Brain microvascular endothelial cell (primary cell): ENCODE results near the gene SDHAF1.
A peak's percentile ranks its signal among the peaks of the same experiment; 100 is the strongest.
"Not testable (repeated sequence)": the region's sequence is repeated elsewhere in the genome, so short reads cannot be mapped to it uniquely, and the experiment has no call there.

Experiments used
- DNase-seq: peaks from one replicate; pipeline ENCODE4 v3.0.0-alpha.2; 2020
- H3K27ac ChIP-seq: fragments of 250-450 bp; sonication (Bioruptor Pico); 2 replicates; pipeline ENCODE4 v1.5.1; 2020; ENCODE audit warnings: mild to moderate bottlenecking, moderate library complexity
- H3K27me3 ChIP-seq: fragments of 250-450 bp; sonication (Bioruptor Pico); replicated peaks from 2 replicates; pipeline ENCODE4 v1.5.1; 2020; ENCODE audit warnings: mild to moderate bottlenecking
- H3K36me3 ChIP-seq: fragments of 250-450 bp; sonication (Bioruptor Pico); replicated peaks from 2 replicates; pipeline ENCODE4 v1.5.1; 2020; ENCODE audit warnings: mild to moderate bottlenecking
- H3K4me3 ChIP-seq: 2 replicates; pipeline ENCODE4 v1.5.1; 2011; ENCODE audit warnings: low read depth, mild to moderate bottlenecking, control low read depth, low read length, moderate library complexity
- in situ Hi-C: cut with HindIII; loops from 2 replicates; pipeline ENCODE4 v1.10.0; 2017; ENCODE audit warnings: low sequenced_read_pairs, low pct_ligation_motif_present
- TF ChIP-seq, protein P1 (sequence below): IDR thresholded peaks from 2 replicates; pipeline ENCODE4 v1.5.1; 2011; ENCODE audit warnings: low read depth, mild to moderate bottlenecking, moderate library complexity, low read length, control low read depth, inconsistent platforms; ENCODE audit errors: missing control alignments

Gene SDHAF1, protein sequence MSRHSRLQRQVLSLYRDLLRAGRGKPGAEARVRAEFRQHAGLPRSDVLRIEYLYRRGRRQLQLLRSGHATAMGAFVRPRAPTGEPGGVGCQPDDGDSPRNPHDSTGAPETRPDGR

DNA sequence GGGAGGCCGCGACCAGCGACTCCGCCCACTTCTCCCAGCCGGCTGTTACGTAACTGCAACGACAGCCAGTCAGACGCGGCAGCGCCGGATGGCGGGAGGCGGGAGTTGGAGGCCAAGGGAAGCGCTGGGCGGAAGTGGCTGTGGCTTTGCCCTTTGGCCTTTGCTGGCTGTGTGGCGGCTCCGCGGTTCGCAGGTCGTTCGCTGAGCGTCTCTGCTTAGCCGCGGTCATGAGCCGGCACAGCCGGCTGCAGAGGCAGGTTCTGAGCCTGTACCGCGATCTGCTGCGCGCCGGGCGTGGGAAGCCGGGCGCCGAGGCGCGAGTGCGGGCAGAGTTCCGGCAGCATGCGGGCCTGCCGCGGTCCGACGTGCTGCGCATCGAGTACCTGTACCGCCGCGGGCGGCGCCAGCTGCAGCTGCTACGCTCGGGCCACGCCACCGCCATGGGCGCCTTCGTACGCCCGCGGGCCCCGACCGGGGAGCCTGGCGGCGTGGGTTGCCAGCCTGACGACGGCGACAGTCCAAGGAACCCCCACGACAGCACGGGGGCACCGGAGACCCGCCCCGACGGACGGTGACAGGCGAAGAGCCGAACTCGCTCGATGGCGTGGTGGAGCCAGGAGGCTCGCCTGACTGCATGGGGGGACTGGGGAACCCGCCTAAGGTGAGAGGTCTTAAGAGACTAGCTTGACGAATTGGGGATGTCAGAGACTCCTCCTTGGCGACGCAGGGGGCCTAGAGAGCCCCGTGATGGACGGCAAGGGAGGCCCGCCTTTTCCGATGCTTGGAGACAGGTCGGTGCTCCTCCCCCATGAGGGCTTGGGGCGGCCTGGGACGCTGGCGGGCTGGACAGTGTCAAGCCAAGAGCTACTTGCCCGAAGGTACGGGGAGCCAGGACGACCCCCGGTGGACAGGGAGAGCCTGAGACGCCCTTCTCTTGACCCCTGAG, at the start of gene SDHAF1:
Gene SDHAF1 (plus strand): TSS at position 141 of the 946 bp plus-strand sequence. CDS start 87 bp downstream, at position 228.
- Histone ChIP-seq H3K27ac (no peak within 1 kb of the TSS), H3K27me3 (no peaks in the 10 kb centered on the region), H3K36me3 (no peaks in the 10 kb centered on the region), H3K4me3 (peak within 1 kb of the TSS; percentile 69)
- TF ChIP-seq, protein P1, sequence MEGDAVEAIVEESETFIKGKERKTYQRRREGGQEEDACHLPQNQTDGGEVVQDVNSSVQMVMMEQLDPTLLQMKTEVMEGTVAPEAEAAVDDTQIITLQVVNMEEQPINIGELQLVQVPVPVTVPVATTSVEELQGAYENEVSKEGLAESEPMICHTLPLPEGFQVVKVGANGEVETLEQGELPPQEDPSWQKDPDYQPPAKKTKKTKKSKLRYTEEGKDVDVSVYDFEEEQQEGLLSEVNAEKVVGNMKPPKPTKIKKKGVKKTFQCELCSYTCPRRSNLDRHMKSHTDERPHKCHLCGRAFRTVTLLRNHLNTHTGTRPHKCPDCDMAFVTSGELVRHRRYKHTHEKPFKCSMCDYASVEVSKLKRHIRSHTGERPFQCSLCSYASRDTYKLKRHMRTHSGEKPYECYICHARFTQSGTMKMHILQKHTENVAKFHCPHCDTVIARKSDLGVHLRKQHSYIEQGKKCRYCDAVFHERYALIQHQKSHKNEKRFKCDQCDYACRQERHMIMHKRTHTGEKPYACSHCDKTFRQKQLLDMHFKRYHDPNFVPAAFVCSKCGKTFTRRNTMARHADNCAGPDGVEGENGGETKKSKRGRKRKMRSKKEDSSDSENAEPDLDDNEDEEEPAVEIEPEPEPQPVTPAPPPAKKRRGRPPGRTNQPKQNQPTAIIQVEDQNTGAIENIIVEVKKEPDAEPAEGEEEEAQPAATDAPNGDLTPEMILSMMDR = no peak
- peak; percentile 87 for DNase-seq
- in situ Hi-C loops = no loop called here

DNA sequence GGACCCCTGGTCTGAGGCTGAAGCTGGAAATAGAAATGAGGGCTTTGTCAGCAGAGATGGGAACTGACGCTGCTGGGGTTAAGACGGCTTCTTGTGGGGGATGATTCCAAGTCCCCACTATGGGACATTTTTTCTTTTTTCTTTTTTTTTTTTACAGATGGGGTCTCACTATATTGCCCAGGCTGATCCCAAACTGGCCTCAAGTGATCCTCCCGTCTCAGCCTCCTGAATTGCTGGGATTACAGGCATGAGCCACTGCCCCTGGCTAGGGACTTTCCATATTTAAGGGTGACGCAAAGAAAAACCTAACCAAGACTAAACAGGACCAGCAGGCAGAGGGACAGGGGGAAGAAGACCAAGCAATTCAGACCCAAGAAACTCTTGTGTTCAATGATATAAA, 48.8 kb upstream of the SDHAF1 start:
- no peak for DNase-seq
- TF ChIP-seq, protein P1 = no peak
- Histone ChIP-seq H3K27ac (no peak overlapping the region), H3K27me3 (no peaks in the 10 kb centered on the region), H3K36me3 (no peaks in the 10 kb centered on the region), H3K4me3 (no peak overlapping the region)
- in situ Hi-C loops = no loop called here

DNA sequence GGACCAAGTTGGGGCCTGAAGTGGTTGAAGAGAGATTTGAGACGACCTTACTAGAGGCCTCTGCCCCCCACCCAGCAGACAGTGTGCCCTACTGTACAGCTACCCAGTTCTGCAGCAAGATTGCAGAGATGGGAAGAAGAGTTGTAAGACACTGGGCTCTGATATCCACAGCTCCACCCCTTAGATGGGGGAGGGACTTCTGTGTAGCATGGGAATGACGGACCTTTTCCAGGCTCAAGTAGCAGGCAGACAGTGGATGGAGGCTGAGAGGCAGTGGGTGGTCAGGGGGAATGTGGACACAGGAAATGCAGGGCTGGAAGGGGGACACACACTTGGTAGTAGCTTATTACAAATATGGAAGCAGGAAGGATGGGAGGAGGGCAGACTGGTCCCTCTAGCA, 45.9 kb upstream of the SDHAF1 start:
- no peak overlapping the region for H3K4me3 ChIP-seq
- no peak for DNase-seq
- TF ChIP-seq, protein P1 = no peak
- H3K27ac ChIP-seq = no peak overlapping the region
- no peaks in the 10 kb centered on the region for H3K36me3 ChIP-seq
- no peaks in the 10 kb centered on the region for H3K27me3 ChIP-seq
- in situ Hi-C loops = no loop called here

DNA sequence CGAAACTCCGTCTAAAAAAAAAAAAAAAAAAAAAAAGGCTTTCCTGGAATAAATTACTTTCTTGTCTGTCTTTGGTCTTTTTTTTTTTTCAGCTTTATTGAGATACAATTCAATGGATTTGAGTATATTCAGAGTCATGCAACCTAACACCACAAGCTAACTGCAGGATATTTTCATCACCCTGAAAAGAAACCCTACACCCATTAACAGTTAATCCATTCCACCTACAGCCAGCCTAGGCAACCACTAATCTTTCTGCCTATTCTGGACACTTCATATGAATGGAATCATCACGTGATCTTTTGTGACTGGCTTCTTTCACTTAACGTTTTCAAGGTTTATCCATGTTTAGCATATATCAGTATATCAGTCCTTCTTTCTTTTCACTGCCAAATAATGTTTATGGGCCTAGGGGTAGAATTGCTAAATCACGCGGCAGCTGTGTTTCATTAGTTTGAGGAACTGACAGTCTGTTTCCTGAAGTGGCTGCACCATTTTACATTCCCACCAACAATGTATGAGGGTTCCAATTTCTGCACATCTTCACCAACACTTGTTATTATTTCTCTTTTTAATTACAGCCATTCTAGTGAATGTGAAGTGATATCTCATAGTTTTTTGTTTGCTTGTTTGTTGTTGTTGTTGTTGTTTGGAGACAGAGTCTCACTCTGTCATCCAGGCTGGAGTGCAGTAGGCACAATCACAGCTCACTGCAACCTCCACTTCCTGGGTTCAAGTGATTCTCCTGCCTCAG, 38.9 kb upstream of the SDHAF1 start:
- in situ Hi-C loops = no loop called here

DNA sequence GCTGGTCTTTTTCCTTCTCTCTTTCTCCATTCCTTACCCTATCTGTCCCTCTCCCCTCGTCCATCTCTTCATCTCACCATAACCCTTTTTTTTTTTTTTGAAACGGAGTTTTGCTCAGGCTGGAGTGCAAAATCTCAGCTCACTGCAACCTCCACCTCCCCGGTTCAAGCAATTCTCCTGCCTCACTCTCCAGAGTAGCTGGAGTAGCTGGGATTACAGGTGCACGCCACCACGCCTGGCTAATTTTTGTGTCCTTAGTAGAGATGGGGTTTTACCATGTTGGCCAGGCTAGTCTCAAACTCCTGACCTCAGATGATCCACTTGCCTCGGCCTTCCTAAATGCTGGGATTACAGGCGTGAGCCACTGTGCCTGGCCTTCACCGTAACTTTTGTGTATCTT, 37.6 kb upstream of the SDHAF1 start:
- H3K36me3 ChIP-seq, DNase-seq, H3K4me3 ChIP-seq, H3K27ac ChIP-seq, in situ Hi-C loops: not testable (repeated sequence)
- H3K27me3 ChIP-seq = peaks cover 33% of the 10 kb centered on the region

More for the DNA sequence above, 38.9 kb upstream of the SDHAF1 start:
- H3K4me3 ChIP-seq = no peak overlapping the region
- peaks cover 33% of the 10 kb centered on the region for H3K27me3 ChIP-seq
- H3K36me3 ChIP-seq = no peaks in the 10 kb centered on the region
- no peak overlapping the region for H3K27ac ChIP-seq
- no peak for DNase-seq
- TF ChIP-seq, protein P1 = no peak

DNA sequence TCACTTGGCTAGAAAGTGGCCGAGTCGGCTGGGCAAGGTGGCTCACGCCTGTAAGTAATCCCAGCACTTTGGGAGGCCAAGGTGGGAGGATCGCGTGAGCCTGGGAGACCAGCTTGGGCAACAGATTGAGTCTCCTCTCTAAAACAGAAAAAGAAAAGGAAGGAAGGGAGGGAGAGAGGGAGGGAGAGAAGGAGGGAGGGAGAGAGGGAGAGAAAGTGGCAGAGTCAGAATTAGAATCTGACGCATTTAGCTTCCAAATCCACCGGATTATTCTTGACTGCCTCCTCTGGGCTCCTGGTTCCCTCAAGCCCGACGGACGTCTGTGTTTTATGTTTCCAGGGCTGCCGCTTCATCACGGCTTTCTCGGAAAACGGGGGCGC, 36.3 kb upstream of the SDHAF1 start:
- H3K27ac ChIP-seq = no peak overlapping the region
- H3K36me3 ChIP-seq = no peaks in the 10 kb centered on the region
- TF ChIP-seq, protein P1 = no peak
- in situ Hi-C loops = no loop called here
- no peak overlapping the region for H3K4me3 ChIP-seq
- peaks cover 33% of the 10 kb centered on the region for H3K27me3 ChIP-seq
- no peak for DNase-seq
